HepG2 (cell line): Measurements from ENCODE around the gene CARMIL1. TPM values are rescaled to one million over a fixed set of nuclear protein-coding genes. Genes with fewer than 3 reads are reported as not detected.

Experiments used
- ATAC-seq: fragments of 200-7000 bp; cut with Tn5 transposase; 3 replicates; pipeline ENCODE4 v1.9.1; 2020; ENCODE audit warnings: mild to moderate bottlenecking, moderate library complexity
- BruUV-seq: library from RNA; stranded (reverse); fragments of 400-500 nt; replicated peaks from 2 replicates; lab custom pipeline; 2021; lab: Mats Ljungman, UMichigan
- CTCF ChIA-PET: fragments of 300-600 bp; formaldehyde crosslinking; extraction: SDS; loops from one replicate; lab custom pipeline; 2021; ENCODE audit warnings: low total read pairs, inconsistent platforms, low intra/inter-chr PET ratio; lab: Yijun Ruan, JAX
- POLR2A ChIA-PET: fragments of 350-600 bp; sonication (Branson Sonifier 250); formaldehyde crosslinking; loops from one replicate; lab custom pipeline; 2020; ENCODE audit warnings: antibody characterized with exemption, inconsistent platforms; lab: Yijun Ruan, JAX
- DNase-seq: peaks from one replicate; pipeline ENCODE4 v3.0.0-alpha.2; 2015; ENCODE audit warnings: low spot score
- FAIRE-seq: peaks from 3 replicates; lab custom pipeline; 2011; peaks lifted over from hg19 to GRCh38; lab: Jason Lieb, UNC
- H2AFZ ChIP-seq: one replicate; pipeline ENCODE4 v1.6.1; 2011; ENCODE audit warnings: low read length, inconsistent platforms
- H3K27ac ChIP-seq: fragments of 300-600 bp; 3 replicates; pipeline ENCODE4 v1.8.0; 2011; ENCODE audit warnings: mixed run types, mild to moderate bottlenecking, mixed read lengths, low read length, inconsistent platforms; ENCODE audit not compliant: insufficient read depth; ENCODE audit errors: extremely low read length
- H3K27me3 ChIP-seq, 2 experiments: fragments of 200-600 bp in 1 of 2; 2 replicates in 1 of 2; 3 replicates in 1 of 2; pipeline versions ENCODE4 v1.6.0 to v1.8.0; 2011; ENCODE audit warnings: low read length in 2 of 2, mild to moderate bottlenecking in 2 of 2, moderate library complexity in 2 of 2, inconsistent platforms in 1 of 2; ENCODE audit not compliant: insufficient read depth in 2 of 2, control insufficient read depth in 1 of 2
- H3K36me3 ChIP-seq, 2 experiments: fragments of 200-600 bp in 1 of 2; replicated peaks in 1 of 2; 2 replicates in 1 of 2; 3 replicates in 1 of 2; pipeline versions ENCODE4 v1.5.1 to v1.8.0; 2011; ENCODE audit warnings: low read length in 2 of 2, inconsistent platforms in 1 of 2; ENCODE audit not compliant: insufficient read depth in 2 of 2, control insufficient read depth in 1 of 2
- H3K4me1 ChIP-seq: 2 replicates; pipeline ENCODE4 v1.5.1; 2012; ENCODE audit warnings: low read length, inconsistent platforms; ENCODE audit not compliant: insufficient read depth
- H3K4me2 ChIP-seq: 2 replicates; pipeline ENCODE4 v1.6.0; 2011; ENCODE audit warnings: low read depth, low read length, inconsistent platforms
- H3K4me3 ChIP-seq, 3 experiments: fragments of 200-600 bp in 1 of 3; sonication (generic), shearing (Covaris generic) in 1 of 3; replicated peaks in 1 of 3; 2 replicates each; pipeline ENCODE4 v1.5.1; 2011 to 2016; ENCODE audit warnings: low read length in 3 of 3, inconsistent platforms in 2 of 3, low read depth in 2 of 3, mild to moderate bottlenecking in 2 of 3, control low read depth in 1 of 3, mixed read lengths in 1 of 3; ENCODE audit not compliant: insufficient read depth in 1 of 3
- H3K79me2 ChIP-seq: one replicate; pipeline ENCODE4 v1.6.1; 2011; ENCODE audit warnings: low read length, inconsistent platforms; ENCODE audit not compliant: insufficient read depth
- H3K9ac ChIP-seq: 2 replicates; pipeline ENCODE4 v1.6.0; 2011; ENCODE audit warnings: mild to moderate bottlenecking, low read depth, low read length, inconsistent platforms; ENCODE audit not compliant: insufficient read depth
- H3K9me3 ChIP-seq: 2 replicates; pipeline ENCODE4 v1.5.1; 2012; ENCODE audit warnings: mild to moderate bottlenecking, low read length
- H4K20me1 ChIP-seq: 2 replicates; pipeline ENCODE4 v1.6.0; 2011; ENCODE audit warnings: inconsistent platforms, mild to moderate bottlenecking, low read length, moderate library complexity; ENCODE audit not compliant: insufficient read depth
- DNMT3B ChIP-seq: conservative IDR thresholded peaks from 2 replicates; pipeline ENCODE4 v1.6.1; 2016; ENCODE audit warnings: missing biosample characterization, control low read depth
- FOXC1 ChIP-seq: sonication (generic); formaldehyde crosslinking; IDR thresholded peaks from 2 replicates; pipeline ENCODE4 v1.8.0; 2022; ENCODE audit warnings: mild to moderate bottlenecking, missing genetic modification reagents, borderline replicate concordance
- NKX3-1 ChIP-seq: sonication (generic); formaldehyde crosslinking; IDR thresholded peaks from 2 replicates; pipeline ENCODE4 v1.5.0; 2020; ENCODE audit warnings: missing genetic modification reagents
- ONECUT2 ChIP-seq: sonication (generic); formaldehyde crosslinking; IDR thresholded peaks from 2 replicates; pipeline ENCODE4 v1.4.0; 2020; ENCODE audit warnings: missing genetic modification reagents
- SIX1 ChIP-seq: sonication (generic); formaldehyde crosslinking; IDR thresholded peaks from 2 replicates; pipeline ENCODE4 v1.4.0; 2020; ENCODE audit warnings: missing genetic modification reagents, borderline replicate concordance
- THYN1 ChIP-seq: sonication (generic); formaldehyde crosslinking; IDR thresholded peaks from 2 replicates; pipeline ENCODE4 v1.8.1; 2023; ENCODE audit warnings: low read depth, mild to moderate bottlenecking, moderate library complexity, missing genetic modification reagents, borderline replicate concordance
- TMF1 ChIP-seq: sonication (generic); formaldehyde crosslinking; IDR thresholded peaks from 2 replicates; pipeline ENCODE4 v1.8.1; 2022; ENCODE audit warnings: low read depth, missing genetic modification reagents
- WIZ ChIP-seq: sonication (generic); formaldehyde crosslinking; IDR thresholded peaks from 2 replicates; pipeline ENCODE4 v1.5.1; 2020; ENCODE audit warnings: mild to moderate bottlenecking, missing genetic modification reagents
- YEATS2 ChIP-seq: sonication (generic); formaldehyde crosslinking; IDR thresholded peaks from 2 replicates; pipeline ENCODE4 v1.4.0; 2020; ENCODE audit warnings: missing genetic modification reagents, borderline replicate concordance
- ZNF160 ChIP-seq: sonication (generic); formaldehyde crosslinking; IDR thresholded peaks from 2 replicates; pipeline ENCODE4 v1.8.0; 2022; ENCODE audit warnings: mild to moderate bottlenecking, inconsistent platforms, missing genetic modification reagents
- ZNF749 ChIP-seq: sonication (generic); formaldehyde crosslinking; IDR thresholded peaks from 2 replicates; pipeline ENCODE4 v1.8.0; 2022; ENCODE audit warnings: mild to moderate bottlenecking, missing genetic modification reagents, moderate library complexity, borderline replicate concordance
- WGBS: methylation state at CpG from one replicate; pipeline ENCODE4 v1.1.6; 2017; ENCODE audit warnings: low lambda C conversion rate; 5-methylcytosine and 5-hydroxymethylcytosine counted together
- in situ Hi-C: cut with HindIII; loops from 2 replicates; pipeline ENCODE4 v1.10.0; 2017; ENCODE audit warnings: low pct_unique_long_range_greater_than_20kb; ENCODE audit not compliant: extremely low pct_ligation_motif_present
- intact Hi-C: fragments of 100-400 bp; cut with micrococcal nuclease; formaldehyde crosslinking; loops from one replicate; pipeline ENCODE4 v1.10.0; 2022; ENCODE audit not compliant: unreplicated experiment
- polyA plus RNA-seq, 8 experiments: library from polyadenylated mRNA; depleted of rRNA in 3 of 8; stranded (reverse) in 7 of 8; unstranded in 1 of 8; fragments of >200 nt; fragmentation: Illumina TruSeq in 4 of 8; extraction: Trizol in 4 of 8; gene quantifications; 2 replicates each; pipeline versions ENCODE4 v1.2.1 to v1.2.3, GENCODE V29; 2011 to 2016; ENCODE audit warnings: low read depth in 4 of 8, missing spikeins in 1 of 8, mixed read lengths in 1 of 8; ENCODE audit not compliant: insufficient read depth in 1 of 8
- total RNA-seq, 5 experiments: library from RNA; depleted of rRNA; stranded (reverse); fragments of >200 nt; fragmentation: Illumina TruSeq; extraction: Trizol; gene quantifications; 2 replicates each; pipeline ENCODE4 v1.2.3, GENCODE V29; 2016; ENCODE audit warnings: low read depth in 1 of 5
- TF ChIP-seq, protein P1 (sequence below): sonication (generic); formaldehyde crosslinking; IDR thresholded peaks from 2 replicates; pipeline ENCODE4 v1.4.0; 2020; ENCODE audit warnings: low read depth, missing genetic modification reagents
- TF ChIP-seq, protein P2 (sequence below): sonication (generic); formaldehyde crosslinking; IDR thresholded peaks from 2 replicates; pipeline ENCODE4 v1.4.0; 2020; ENCODE audit warnings: mild to moderate bottlenecking, missing genetic modification reagents

The CARMIL1 gene
- total and polyA plus RNA-seq, 2 of the 13 experiments (the other 11 are each of a cell fraction or from before 2014, with no cell fraction given): 1.8 to 2.6 TPM

DNA sequence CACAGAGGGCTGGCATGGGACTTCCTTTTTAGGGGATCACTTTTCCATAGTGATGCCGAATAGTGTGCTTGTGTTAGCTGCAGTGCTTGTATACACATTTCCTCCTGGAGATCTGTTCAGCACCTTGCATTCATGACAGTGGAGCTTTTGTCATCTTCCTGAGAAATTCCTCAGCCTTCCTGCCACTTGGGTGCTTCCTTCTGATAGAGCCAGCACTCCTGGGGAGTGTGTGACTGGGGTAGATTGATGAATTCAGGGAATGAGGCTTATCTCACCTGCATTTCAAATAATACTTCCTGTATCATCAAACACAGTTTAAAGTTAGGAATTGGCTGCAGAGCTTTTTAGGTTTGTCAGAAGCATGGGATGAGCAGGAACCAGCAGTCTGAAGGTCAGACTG, 324.1 kb downstream of the CARMIL1 start:
- H3K4me3 ChIP-seq: no peak overlapping the region
- ChIA-PET CTCF (interaction anchor here (1.6 to 3.6 kb wide), 4 partner anchors 115 to 380 kb away, joined by 5 to 33 read pairs (median 12); no protein-coding TSS in a partner anchor), POLR2A (no interaction called here)
- TF ChIP-seq ZNF749 (CRISPR knock-in tag): no peak
- TF ChIP-seq, protein P1, sequence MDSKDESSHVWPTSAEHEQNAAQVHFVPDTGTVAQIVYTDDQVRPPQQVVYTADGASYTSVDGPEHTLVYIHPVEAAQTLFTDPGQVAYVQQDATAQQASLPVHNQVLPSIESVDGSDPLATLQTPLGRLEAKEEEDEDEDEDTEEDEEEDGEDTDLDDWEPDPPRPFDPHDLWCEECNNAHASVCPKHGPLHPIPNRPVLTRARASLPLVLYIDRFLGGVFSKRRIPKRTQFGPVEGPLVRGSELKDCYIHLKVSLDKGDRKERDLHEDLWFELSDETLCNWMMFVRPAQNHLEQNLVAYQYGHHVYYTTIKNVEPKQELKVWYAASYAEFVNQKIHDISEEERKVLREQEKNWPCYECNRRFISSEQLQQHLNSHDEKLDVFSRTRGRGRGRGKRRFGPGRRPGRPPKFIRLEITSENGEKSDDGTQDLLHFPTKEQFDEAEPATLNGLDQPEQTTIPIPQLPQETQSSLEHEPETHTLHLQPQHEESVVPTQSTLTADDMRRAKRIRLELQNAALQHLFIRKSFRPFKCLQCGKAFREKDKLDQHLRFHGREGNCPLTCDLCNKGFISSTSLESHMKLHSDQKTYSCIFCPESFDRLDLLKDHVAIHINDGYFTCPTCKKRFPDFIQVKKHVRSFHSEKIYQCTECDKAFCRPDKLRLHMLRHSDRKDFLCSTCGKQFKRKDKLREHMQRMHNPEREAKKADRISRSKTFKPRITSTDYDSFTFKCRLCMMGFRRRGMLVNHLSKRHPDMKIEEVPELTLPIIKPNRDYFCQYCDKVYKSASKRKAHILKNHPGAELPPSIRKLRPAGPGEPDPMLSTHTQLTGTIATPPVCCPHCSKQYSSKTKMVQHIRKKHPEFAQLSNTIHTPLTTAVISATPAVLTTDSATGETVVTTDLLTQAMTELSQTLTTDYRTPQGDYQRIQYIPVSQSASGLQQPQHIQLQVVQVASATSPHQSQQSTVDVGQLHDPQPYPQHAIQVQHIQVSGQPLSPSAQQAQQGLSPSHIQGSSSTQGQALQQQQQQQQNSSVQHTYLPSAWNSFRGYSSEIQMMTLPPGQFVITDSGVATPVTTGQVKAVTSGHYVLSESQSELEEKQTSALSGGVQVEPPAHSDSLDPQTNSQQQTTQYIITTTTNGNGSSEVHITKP (CRISPR knock-in tag): no peak
- ATAC-seq (no peak), FAIRE-seq (no peak), DNase-seq (no peak)
- H4K20me1 ChIP-seq: no peaks in the 10 kb centered on the region; the same call in 1 of the 2 replicates
- no peak overlapping the region for H2AFZ ChIP-seq
- no peak overlapping the region for H3K9ac ChIP-seq
- 67% methylated on average over 1 of the region's 1 CpG for whole genome bisulfite sequencing
- in situ Hi-C loops (loop anchor here (5.0 kb wide), 2 partner anchors 326 to 381 kb away; partner anchors contain the start of gene CARMIL1), intact Hi-C loops (loop anchor here (2.0 kb wide), 2 partner anchors 46 to 112 kb away; no protein-coding TSS in a partner anchor)
- no peaks in the 10 kb centered on the region for H3K79me2 ChIP-seq
- no peak overlapping the region for H3K27ac ChIP-seq
- H3K36me3 ChIP-seq: no peaks in the 10 kb centered on the region
- BruUV-seq: no TSS peak
- no peaks in the 10 kb centered on the region for H3K27me3 ChIP-seq
- peaks cover 7% of the 10 kb centered on the region for H3K4me1 ChIP-seq
- H3K4me2 ChIP-seq: no peak overlapping the region
- H3K9me3 ChIP-seq: no peaks in the 10 kb centered on the region

DNA sequence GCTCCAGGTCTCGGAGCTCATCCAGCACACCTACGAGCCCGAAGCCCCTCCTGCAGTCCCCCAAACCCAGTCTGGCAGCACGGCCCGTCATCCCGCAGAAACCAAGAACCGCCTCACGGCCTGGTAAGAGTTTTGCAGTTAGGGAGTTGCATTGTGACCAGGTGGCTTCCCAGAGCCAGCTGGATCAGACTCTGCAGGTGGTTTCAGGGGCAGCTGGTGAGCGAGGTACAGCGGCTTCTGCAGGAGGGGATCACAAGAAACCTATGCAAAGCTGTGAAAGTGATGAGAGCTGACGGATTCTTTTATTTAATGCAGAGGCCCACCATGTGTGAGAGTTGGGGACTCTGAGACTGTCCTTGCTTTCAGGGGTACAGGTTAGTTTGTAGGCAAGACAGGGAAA, 327.0 kb downstream of the CARMIL1 start:
- Histone ChIP-seq H3K4me3 (no peak overlapping the region), H3K4me2 (no peak overlapping the region), H3K4me1 (peaks cover 7% of the 10 kb centered on the region), H3K36me3 (no peaks in the 10 kb centered on the region), H3K79me2 (no peaks in the 10 kb centered on the region), H3K9ac (no peak overlapping the region), H3K27me3 (no peaks in the 10 kb centered on the region), H3K9me3 (no peaks in the 10 kb centered on the region), H2AFZ (no peak overlapping the region), H3K27ac (no peak overlapping the region), H4K20me1 (no peaks in the 10 kb centered on the region)
- no TSS peak for BruUV-seq
- ATAC-seq: no peak
- DNase-seq: no peak
- in situ Hi-C loops: no loop called here
- 74% methylated on average over 11 of the region's 11 CpGs for WGBS
- intact Hi-C loops: no loop called here
- POLR2A ChIA-PET: no interaction called here
- CTCF ChIA-PET: no interaction called here
- FAIRE-seq: no peak
- TF ChIP-seq ONECUT2 (CRISPR knock-in tag): no peak
- TF ChIP-seq, protein P2, sequence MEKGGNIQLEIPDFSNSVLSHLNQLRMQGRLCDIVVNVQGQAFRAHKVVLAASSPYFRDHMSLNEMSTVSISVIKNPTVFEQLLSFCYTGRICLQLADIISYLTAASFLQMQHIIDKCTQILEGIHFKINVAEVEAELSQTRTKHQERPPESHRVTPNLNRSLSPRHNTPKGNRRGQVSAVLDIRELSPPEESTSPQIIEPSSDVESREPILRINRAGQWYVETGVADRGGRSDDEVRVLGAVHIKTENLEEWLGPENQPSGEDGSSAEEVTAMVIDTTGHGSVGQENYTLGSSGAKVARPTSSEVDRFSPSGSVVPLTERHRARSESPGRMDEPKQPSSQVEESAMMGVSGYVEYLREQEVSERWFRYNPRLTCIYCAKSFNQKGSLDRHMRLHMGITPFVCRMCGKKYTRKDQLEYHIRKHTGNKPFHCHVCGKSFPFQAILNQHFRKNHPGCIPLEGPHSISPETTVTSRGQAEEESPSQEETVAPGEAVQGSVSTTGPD (CRISPR knock-in tag): no peak
- no peak for TF ChIP-seq ZNF160
- TF ChIP-seq NKX3-1: no peak
- TF ChIP-seq YEATS2 (CRISPR knock-in tag): no peak
- no peak for TF ChIP-seq THYN1 (CRISPR knock-in tag)
- no peak for TF ChIP-seq DNMT3B
- TF ChIP-seq WIZ (CRISPR knock-in tag): no peak
- TF ChIP-seq SIX1 (CRISPR knock-in tag): no peak
- no peak for TF ChIP-seq TMF1
- no peak for TF ChIP-seq FOXC1 (CRISPR knock-in tag)
